NCI-H2107 treated with DMSO at 0.1 percent for 48 hours (cell line): ENCODE data around the gene NELFCD.
A peak's percentile ranks its signal among the peaks of the same experiment; 100 is the strongest.
"Not testable (repeated sequence)": the region's sequence is repeated elsewhere in the genome, so short reads cannot be mapped to it uniquely, and the experiment has no call there.

ENCODE experiments used
- DNase-seq: peaks from one replicate; lab custom pipeline; 2025; ENCODE audit not compliant: unreplicated experiment; lab: John Stamatoyannopoulos, UW

The NELFCD gene, protein sequence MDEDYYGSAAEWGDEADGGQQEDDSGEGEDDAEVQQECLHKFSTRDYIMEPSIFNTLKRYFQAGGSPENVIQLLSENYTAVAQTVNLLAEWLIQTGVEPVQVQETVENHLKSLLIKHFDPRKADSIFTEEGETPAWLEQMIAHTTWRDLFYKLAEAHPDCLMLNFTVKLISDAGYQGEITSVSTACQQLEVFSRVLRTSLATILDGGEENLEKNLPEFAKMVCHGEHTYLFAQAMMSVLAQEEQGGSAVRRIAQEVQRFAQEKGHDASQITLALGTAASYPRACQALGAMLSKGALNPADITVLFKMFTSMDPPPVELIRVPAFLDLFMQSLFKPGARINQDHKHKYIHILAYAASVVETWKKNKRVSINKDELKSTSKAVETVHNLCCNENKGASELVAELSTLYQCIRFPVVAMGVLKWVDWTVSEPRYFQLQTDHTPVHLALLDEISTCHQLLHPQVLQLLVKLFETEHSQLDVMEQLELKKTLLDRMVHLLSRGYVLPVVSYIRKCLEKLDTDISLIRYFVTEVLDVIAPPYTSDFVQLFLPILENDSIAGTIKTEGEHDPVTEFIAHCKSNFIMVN

DNA sequence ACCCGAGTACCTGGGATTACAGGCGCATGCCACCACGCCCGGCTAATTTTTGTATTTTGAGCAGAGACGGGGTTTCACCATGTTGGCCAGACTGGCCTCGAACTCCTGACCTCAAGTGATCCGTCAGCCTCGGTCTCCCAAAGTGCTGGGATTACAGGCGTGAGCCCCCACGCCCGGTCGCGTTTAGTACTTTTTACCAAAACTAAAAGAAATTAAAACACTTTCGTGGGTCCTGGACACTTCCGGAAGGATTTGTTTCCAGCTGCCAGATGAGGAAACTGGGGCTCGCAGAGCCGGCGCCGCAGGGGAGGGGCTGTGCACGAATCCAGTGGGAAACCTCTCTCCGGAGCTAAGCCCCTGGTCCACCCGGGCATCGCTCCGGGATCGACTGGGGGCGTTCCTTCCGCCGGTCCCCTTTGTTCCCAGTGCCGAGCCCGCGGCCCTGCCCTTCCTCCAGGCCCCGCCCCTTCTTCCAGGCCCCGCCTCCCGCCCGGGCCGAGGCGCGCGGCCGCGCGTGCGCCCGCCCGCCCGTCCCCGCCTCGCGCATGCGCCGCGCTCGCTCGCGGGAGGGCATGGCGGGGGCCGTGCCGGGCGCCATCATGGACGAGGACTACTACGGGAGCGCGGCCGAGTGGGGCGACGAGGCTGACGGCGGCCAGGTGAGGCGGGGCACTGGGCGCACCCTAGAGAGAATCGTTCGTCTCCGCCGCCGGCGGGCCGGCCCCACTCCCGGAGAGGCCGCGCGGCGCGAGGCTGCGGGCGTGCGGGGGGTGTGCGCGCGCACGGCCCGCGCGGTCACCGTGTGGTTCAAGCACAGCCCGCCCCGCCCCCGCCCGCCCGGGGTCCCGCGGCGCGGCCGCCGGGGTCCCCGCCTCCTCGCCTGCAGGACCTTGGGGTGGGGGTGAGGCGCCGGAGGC, at the start of gene NELFCD:
Gene NELFCD, plus strand, starts transcription at position 546 of the 917 bp plus-strand sequence. Its CDS starts 54 bp downstream, at position 600.
- peak; percentile 53 for DNase-seq

DNA sequence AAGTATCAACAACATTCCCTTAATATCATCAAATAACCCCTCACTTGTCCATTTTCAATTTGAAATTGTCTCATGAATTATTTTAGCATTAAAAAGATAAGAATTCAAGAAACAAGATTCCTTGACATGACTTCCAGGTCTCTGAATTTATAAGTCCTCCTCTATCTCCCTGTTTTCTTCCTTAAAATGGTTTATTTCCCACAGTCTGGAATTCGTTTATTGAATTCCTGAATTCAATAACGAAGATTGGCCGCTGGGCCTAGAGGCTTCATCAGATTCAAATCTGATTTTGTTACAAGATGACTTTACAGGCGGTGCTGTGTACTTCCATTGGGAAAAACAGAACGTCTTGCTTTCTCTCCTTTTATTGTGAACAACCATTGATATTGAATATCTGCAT, 48.9 kb upstream of the NELFCD start:
- no peak for DNase-seq

DNA sequence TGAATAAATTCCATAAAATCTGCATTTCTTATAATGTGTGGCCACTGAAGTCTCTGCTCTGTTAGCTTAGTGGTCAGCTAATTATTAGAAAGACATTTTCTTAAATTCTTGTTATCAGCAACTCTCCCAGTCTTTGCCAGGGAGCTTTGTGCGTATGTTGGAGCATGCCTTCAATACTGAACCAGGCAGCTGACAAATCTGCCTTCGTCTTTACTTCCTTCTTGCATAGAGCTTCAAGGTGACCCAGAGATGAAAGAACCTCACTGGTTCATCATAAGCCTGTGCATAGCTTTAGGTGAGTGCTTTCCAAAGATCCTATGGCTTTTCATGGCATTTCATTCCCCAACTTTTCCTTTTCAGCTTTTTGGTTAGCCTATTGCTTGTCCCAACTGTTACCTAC, 43.0 kb upstream of the NELFCD start:
- DNase-seq = no peak

DNA sequence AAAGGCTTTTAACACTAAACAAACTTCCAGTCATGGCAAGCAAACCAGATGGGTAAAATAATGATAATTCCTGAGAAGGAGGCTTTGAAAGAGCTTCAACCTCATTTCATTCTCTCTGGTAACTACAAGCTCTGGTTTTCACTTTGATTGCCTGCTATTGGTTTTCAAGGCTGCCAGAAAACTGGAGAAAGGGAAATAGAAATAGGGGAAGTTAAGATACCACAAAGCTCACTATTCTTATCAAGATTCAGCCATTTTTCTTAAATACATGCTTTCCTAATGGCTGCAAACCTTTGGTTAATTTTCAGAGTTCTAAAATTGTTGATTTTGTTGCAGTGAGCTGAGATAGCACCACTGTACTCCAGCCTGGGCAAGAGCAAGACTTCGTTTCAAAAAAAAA, 42.5 kb upstream of the NELFCD start:
- no peak for DNase-seq

DNA sequence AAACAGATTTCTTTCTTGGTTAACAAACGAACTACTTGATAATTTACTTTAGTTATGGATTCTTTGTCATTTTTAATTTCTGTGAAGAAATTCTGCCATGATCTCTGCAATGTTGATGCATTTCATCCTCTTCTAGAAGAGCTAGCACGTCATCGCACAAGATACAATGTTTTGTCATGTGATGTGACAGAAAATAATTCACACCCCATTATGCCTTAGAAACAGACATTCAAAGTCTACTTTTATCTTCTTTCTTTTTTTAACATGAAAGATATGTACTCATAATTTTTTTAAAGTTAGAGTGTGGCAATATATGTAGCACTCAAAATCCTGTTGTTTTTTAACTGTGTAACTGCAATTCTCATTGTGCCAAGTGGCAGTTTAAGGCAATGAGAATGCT, 39.6 kb upstream of the NELFCD start:
- DNase-seq = no peak

DNA sequence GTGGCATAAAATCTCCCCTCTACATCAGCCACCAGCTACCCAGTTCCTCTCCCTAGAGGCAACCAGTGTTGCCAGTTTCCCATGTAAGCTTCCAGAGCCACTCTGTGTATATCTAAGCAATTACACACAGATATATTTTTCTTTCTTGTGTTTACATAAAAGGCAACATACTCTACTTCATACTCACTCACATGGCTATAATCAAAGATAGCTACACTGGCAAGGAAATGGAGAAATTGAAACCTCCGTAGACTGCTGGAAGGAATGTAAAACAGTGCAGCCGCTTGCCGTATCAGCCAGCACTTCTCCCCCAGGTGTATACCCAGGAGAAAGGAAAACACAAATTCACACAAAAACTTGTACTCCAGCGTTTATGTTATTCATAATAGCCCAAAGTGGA, 38.5 kb upstream of the NELFCD start:
- DNase-seq = no peak

DNA sequence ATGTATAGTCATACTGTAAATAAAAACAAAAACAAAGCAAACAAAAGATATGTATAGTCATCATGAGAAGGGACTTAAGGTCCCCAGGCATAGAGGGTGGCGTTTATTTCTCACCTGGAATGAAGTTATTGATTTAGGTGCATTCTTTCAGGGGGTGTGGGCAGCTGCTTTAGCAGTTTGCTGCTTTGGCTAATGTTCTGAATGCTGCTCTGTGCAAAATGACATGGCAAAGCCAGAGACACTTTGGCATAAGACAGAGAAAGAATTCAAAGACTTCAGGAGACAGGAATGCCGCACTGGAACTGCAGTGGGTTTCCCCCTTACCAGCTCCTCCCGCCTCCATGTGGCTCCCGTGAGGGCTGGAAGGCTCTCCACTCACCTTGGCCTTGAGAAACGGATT, 36.4 kb upstream of the NELFCD start:
- no peak for DNase-seq

DNA sequence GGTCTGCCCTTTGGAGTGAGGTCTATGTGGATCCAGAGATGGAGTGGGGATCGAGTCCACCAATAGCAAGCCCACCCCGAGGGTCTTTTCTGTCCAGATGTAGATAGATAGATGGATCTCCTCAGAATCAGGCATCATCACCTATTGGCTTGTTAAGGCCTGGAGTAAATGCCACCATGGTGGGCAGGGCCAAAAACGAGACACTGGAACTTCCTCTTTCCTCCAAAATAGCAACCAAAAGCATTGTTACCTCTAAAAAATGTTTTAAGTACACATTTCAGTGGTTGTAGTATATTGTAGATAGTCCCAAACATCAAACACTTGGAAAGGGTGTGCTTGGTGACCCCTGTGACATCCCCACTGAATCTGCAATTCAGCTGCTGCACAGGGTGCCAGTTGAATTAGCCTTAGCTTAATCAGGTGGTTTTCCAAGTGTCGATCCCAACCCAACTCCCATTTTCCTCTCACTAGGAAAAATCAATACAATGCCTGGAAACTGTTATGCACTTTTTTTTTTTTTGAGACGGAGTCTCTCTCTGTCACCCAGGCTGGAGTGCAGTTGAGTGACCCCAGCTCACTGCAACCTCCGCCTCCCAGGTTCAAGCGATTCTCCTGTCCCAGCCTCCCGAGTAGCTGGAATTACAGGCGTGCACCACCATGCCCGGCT, 35.0 kb upstream of the NELFCD start:
- no peak for DNase-seq

DNA sequence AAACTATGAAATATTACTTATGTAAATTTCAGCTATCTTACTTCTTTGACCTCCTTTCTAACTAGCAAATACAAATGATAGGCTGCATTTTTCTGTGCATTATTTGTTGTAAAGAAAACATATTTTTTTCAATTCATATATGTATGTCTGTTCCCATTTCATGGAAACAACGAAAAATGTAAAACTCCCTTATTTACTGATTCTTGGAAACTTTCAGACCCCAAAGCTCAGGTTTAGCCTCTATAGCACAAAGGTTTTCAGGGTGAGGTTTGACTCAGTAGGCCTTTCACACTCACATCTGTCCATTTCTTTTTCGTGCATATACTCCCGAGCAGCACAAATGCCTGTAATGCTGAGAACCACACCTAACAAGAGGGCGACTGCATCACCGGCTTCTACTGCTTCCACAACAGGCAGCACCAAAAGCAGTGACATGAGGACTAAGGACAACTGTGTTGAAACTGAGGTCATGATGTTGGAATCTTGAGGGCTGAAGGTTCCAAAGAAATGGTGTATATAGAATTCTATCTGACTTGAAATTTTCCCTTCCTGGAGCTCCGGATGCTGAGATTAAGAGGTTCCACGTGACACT, 33.2 kb upstream of the NELFCD start:
- not testable (repeated sequence) for DNase-seq

DNA sequence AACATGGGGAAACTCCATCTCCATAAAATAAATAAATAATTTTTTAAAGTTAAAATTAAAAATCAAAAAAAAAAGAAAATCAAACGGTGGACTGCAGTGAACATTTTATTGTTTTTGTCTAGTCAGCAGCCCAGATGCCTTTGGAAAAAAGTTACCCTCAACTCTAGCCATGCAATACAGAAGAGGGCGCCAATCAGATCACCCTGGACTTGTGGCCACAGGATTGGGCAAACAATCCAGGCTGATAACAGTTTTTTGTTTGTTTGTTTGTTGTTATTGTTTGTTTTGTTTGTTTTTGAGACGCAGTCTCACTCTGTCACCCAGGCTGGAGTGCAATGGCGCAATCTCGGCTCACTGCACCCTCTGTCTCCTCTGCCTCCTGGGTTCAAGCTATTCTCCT, 30.5 kb upstream of the NELFCD start:
- DNase-seq = no peak

DNA sequence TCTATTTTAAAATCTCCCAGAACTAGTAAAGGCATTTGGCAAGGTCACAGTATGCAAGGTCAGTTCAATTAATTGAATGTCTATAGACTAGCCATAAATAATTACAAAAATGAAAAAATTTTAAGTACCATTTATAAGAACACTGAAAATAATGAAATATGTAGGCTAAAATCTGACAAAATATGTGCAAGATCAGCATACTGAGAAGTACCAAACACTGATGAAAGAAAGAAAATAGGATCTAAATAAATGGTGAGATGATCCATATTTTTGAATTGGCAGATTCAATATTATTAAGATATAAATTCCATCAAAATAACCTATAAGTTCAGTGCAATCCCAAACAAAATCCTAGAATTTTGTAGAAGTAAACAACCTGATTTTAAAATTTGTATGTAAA, 28.0 kb upstream of the NELFCD start:
- DNase-seq = no peak

DNA sequence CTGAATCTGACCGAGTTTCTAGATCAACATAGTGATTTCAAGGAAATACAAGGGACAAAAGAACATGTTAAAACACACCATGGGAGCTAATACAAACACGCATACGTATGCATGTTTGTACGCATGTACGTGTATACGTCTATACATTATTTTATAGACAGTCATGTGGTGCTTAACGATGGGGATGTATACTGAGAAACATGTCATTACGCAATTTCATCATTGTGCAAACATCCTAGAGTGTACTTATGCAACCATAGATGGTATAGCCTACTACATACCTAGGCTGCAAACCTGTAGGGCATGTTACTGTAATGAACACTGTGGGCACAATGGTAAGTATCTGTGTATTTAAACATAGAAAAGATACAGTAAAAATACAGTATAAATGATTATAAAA, 25.0 kb upstream of the NELFCD start:
- no peak for DNase-seq

DNA sequence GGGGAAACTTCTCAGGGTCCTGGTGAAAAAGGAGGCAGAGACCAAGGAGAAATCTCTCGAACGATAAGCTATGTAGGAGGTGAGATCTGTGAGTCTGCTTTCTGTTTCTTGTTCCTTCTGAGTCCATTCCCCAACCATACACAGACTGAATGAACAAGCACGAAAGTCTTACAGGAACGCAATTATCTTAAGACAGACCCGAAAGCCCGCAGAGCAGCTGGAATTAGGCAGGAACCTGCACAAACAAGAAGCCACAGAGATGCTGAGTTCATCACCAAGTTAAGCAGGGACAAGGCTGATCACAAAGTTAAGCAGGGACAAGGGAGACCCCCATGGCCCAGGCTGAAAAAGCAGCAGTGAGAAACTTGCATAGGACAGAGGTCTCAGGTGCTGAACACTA, 21.4 kb upstream of the NELFCD start:
- no peak for DNase-seq

DNA sequence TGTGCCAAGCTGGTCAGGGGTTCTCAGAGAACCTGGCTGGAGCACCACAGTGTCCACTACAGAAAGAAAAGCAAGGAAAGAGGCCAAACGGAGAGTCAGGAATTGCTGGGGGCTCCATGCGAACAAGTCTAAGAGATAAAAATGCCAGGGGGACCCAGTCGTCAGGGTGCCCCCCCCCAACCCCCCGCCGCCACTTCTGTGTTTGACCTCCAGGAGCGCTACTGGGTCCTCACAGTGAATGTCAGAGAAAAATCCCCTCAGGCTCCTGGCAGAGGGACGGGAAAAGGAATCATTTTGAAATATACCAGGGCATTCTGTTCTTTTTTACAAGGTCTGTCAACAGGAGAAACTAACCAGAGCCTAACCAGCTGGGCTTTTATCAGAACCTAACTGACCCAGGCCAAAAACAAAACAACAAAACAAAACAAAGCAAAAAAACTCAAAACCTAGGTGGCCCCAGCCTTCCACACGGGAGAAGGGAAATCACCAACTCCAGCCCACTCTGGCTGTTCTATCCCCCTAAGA, 17.9 kb upstream of the NELFCD start:
- DNase-seq = no peak

DNA sequence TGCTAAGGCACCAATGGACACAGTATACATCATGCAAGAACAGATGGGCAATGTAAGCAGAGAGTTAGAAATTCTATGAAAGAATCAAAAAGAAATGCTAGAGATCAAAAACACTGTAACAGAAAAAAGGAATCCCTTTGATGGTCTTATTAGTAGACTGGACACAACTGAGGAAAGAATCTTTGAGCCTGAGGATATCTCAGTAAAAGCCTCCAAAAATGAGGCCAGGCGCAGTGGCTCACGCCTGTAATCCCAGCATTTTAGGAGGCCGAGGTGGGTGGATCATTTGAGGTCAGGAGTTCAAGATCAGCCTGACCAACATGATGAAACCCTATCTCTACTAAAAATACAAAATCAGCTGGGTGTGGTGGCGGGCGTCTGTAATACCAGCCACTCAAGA, 17.1 kb upstream of the NELFCD start:
- not testable (repeated sequence) for DNase-seq

DNA sequence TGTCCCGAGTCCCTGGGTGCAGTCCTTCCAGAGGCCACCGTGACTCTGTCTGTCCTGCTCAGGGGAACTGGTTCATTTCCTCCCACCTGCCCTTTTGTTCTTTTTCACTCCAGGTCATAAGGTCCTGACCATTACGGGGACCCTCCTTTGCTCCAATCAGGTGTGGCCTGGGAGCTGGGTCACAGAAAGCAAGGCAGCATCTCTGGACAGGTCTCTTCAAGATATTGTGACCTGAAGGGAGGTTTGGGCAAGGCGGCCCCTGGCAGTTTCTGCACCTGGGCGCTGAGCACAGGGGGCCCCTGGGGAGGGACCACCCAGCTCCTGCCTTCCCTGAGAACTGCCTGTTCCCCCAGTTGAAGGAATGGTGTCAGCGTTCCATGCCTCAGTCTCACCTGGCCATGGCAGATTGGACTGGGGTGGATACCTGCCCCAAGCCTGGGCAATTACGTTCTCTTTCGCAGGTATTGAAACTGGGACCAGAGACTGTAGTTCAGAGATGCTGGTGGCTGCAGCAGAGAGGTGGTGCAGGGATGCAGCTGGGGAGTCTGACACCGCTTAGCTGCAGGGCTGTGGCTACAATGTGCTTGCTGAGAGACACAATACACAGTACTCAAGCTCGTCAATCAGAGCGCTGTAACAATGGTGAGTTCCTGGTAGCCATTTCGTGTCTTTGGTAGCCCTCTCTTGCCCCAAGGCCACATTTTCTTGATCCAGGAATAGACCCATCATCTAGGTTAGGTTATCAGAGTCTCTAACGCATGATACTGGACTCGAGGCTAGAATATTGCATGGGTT, 15.6 kb upstream of the NELFCD start:
- no peak for DNase-seq

DNA sequence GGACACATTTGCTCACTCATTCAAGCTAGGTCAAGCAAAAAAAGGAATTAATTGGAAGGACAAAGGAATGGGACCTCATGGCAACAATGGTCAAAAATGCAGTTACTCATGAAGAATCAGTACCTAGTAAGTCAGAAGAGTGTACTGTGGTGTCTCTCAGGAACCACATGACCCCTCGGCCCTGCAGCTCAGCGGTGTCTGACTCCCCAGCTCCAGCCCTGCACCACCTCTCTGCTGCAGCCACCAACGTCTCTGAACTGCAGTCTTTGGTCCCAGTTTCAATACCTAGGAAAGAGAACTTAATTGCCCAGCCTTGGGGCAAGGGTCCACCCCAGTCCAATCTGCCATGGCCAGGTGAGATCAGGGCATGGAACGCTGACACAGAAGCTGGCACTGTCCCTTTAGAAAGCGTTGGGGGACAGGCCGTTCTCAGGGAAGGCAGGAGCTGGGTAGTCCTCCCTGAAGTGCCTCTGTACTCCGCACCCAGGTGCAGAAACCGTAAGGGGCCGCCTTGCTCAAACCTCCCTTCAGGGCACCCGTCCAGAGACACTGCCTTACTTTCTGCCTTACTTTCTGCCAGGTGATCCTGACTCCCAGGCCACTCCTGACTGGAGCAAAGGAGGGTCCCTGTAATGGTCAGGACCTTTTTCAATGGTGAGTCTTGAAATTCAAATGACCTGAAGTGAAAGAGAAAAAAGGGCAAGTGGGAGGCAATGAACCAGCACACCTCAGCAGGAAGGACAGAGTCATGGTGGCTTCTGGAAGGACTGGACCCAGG, 13.2 kb upstream of the NELFCD start:
- DNase-seq = no peak

DNA sequence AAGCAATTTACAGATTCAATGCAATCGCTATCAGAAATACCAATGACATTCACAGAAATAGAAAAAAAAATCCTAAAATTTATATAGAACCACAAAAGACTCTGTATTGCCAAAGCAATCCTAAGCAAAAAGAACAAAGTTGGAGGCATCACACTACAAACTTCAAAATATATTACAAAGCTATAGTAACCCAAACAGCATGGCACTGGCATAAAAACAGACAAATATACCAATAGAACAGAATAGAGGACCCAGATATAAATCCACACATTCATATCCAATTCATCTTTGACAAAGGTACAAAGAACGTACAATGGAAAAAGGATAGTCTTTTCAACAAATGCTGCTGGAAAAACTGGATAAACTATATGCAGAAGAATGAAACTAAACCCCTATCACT, 11.6 kb upstream of the NELFCD start:
- DNase-seq = no peak

DNA sequence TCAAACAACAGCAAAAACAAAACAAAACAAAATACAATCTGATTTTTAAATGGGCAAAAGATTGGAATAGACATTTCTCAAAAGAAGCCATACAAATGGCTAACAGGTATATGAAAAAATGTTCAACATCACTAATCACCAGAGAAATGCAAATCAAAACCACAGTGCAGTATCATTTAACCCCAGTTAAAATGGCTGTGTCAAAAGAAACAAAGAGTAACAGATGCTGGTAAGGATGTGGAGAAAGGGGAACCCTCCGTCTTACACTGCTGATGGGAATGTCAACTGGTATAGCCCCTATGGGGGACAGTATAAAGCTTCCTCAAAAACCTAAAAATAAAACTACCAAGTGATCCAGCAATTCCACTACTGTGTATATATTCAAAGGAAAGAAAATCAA, 10.9 kb upstream of the NELFCD start:
- no peak for DNase-seq
